ENCODE measurements around the gene WFDC9.
"Not testable (repeated sequence)": the region's sequence is repeated elsewhere in the genome, so short reads cannot be mapped to it uniquely, and the experiment has no call there.

WFDC9 gene
- long read RNA-seq, donor 1, result 0 reads
- long read RNA-seq, donor 2, result 0 reads
- long read RNA-seq, donor 3, result 0 reads
- long read RNA-seq, donor 4, result 0 reads
- long read RNA-seq, donor 5, result 0 reads
- long read RNA-seq, donor 6, result 0 reads
- long read RNA-seq, donor 7, result 0 reads
- long read RNA-seq, donor 8, result 0 reads

- no peak for DNase-seq
These were observed at the start of gene WFDC9 for GRCh38 chr20:45631184-45631583. Gene WFDC9, minus strand, starts transcription at chr20:45631284. Its CDS starts 21,103 bp downstream, at chr20:45610181.

DNA sequence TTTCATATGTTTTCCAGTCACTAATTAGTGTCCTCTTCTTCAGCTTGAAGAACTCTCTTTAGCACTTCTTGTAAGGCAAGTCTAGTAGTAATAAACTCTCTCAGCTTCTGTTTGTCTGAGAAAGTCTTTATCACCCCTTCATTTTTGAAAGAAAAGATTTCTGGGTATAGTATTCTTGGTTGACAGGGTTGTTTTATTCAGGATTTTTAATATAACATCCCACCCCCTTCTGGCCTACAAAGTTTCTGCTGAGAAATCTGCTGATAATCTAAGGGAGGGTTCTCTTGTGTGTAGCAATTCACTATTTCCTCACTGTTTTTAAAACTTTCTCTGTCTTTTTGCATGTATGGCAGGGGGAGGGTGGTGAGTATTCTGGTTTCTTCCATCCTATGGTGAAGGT is 48.6 kb upstream of the WFDC9 start:
- no peak for DNase-seq

DNA sequence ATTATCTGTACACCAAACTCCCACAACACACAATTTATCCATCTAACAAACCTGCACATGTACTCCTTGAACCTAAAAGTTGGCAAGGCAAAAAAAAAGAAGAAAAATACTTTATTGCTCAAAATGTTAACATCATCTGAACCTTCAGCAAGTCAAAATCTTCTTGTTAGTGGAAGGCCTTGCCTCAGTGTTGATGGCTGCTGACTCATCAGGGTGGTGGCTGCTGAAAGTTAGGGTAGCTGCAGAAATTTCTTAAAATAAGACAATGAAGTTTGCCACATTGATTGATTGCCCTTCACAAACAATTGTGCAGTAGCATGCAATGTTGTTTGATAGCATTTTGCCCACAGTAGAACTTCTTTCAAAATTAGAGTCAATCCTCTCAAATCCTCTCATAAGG is 41.7 kb upstream of the WFDC9 start:
- no peak for DNase-seq

GRCh38 chr20:45670139-45670538 is 39.1 kb upstream of the WFDC9 start, which contains the start of gene WFDC11:
Gene WFDC11, minus strand, starts transcription at chr20:45670239. Its CDS starts 19,639 bp downstream, at chr20:45650600.
- no peak for DNase-seq

DNA sequence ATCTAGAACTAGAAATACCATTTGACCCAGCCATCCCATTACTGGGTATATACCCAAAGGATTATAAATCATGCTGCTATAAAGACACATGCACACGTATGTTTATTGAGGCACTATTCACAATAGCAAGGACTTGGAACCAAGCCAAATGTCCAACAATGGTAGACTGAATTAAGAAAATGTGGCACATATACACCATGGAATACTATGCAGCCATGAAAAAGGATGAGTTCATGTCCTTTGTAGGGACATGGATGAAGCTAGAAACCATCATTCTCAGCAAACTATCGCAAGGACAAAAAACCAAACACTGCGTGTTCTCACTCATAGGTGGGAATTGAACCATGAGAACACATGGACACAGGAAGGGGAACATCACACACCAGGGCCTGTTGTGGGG is 26.0 kb upstream of the WFDC9 start:
- not testable (repeated sequence) for DNase-seq

GRCh38 chr20:45651726-45652125 is 20.6 kb upstream of the WFDC9 start:
- not testable (repeated sequence) for DNase-seq

GRCh38 chr20:45649312-45649863 is 18.3 kb upstream of the WFDC9 start:
- no peak for DNase-seq

DNA sequence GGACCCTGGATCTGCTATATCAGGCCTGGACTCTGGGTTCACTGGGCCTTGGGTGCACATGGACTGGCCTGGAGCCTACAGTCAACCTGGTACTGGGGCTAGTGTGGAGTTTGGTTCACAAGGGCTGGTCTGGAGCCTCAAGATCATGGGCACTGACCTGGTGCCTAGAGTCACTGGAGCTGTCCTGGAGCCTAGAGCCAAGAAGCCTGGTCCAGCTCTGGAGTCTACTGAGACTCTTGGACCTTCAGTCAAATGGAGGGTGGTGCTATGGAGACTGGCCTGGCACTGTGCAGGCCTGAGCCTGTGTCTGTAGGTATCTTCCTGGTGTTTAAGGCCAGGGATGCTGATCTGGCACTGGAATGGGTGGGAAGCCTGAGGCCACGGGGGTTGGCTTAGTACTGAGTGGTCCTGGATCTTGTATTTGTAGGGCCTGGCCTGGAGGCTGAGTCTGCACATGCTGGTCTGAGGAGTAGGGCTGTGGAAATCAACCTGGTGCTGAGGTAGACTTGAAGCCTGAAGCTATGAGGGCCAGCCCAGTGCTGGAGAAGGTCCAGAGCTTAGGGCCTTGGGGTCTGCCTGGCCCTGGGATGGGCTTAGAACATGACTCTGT is 16.5 kb upstream of the WFDC9 start:
- no peak for DNase-seq

GRCh38 chr20:45646875-45647274 is 15.8 kb upstream of the WFDC9 start:
- no peak for DNase-seq

- not testable (repeated sequence) for DNase-seq
These were observed 14.8 kb upstream of the WFDC9 start for GRCh38 chr20:45645869-45646268.

GRCh38 chr20:45641076-45641475 is 10.0 kb upstream of the WFDC9 start:
- not testable (repeated sequence) for DNase-seq

GRCh38 chr20:45639687-45640086 is 8.6 kb upstream of the WFDC9 start:
- DNase-seq, result no peak

DNA sequence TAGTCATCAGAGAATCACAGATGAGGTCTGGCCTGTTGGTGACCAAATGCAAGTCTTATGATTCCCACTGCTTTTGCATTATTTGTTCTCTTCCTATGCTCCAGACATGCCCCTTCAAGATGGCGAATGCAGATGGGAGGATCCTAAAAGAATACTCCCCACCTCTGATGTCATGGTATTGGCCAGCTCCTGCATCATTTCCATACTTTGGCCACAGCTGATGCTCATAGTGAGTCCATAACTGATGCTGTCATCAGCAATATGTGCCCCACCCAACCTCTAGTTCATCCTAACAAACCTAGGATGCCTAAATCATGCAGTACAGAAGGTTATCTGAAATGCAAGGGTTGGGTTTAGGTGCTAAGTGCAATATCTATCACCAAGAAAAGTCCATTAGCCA is 5.4 kb upstream of the WFDC9 start:
- DNase-seq, result no peak

- no peak for DNase-seq
These were observed 713 bp downstream of the WFDC9 start for GRCh38 chr20:45630371-45630770.

- DNase-seq, result no peak
These were observed 1.5 kb downstream of the WFDC9 start, which contains the start of gene WFDC10A for GRCh38 chr20:45629496-45630100. Gene WFDC10A, plus strand, starts transcription at chr20:45629739. Its CDS starts 75 bp downstream, at chr20:45629814.

GRCh38 chr20:45626540-45626939 is 4.5 kb downstream of the WFDC9 start:
- DNase-seq, result no peak

DNA sequence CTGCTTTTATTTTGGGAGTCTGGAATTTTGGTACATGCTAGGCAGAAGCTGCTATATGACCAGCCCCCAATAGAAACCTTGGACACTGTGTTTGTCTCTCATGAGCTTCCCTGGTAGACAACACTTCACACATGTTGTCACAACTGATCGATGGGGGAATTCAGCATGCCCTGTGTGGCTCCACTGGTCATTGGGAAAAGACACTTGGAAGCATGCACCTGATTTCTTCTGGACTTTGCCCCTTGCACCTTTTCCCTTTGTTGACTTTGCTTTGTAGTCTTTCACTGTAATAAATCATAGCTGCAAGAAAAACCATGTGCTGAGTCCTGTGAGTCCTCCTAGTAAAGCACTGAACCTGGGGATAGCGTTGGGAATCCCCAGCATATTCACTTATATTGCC is 9.5 kb downstream of the WFDC9 start:
- DNase-seq, result no peak

- no peak for DNase-seq
These were observed 13.5 kb downstream of the WFDC9 start for GRCh38 chr20:45617591-45617990.

- DNase-seq, result no peak
These were observed 18.8 kb downstream of the WFDC9 start for GRCh38 chr20:45612314-45612713.

- DNase-seq, result no peak
These were observed 20.0 kb downstream of the WFDC9 start for GRCh38 chr20:45611054-45611453.

- DNase-seq, result no peak
These were observed 23.3 kb downstream of the WFDC9 start for GRCh38 chr20:45607810-45608209.

DNA sequence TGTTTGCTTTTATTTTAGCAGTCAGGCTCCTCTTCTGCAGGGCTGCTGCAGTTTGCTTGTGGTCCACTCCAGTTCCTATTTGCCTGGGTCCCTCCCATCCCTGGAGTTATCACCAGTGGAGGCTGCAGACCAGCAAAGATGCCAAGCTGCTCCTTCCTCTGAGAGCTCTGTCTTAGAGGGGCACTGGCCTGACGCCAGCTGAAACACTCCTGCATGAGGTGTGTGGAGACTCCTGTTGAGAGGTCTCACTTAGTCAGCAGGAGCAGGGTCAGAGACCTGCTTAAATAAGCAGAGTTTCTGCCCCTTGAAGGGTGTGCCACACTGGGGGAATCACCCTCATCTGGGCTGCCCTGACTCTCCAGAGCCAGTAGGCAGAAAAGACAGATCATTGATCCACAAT is 35.8 kb downstream of the WFDC9 start:
- no peak for DNase-seq

DNA sequence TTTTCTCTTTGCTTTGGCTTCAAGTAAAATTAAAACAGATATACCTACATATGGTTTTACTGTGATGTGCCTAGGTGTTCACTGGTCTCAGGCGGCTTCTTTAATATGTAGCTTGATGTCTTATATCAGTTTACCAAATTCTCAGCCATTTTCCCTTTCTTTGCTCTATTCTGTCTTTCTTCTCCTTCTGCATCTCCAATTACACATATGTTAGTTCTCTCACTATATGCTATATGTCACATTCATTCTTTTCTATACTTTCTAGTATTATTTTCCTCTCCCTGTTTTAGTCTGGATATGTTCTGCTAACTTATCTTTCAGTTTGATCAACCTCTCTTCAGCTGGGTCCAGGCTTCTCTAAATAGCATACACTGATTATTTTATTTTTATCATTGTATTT is 37.6 kb downstream of the WFDC9 start:
- no peak for DNase-seq
